Trophoblast cell (in vitro differentiated cells and primary cell): ENCODE measurements around the gene CHTF8.

Experiments
- DNase-seq, 2 donors: peaks; one replicate each; pipeline ENCODE4 v3.0.0-alpha.2; 2016
- H2AFZ ChIP-seq: 2 replicates; pipeline ENCODE4 v1.6.1; 2013; ENCODE audit warnings: low read length, moderate library complexity, mild to moderate bottlenecking; ENCODE audit not compliant: insufficient read depth, poor library complexity
- H2AK5ac ChIP-seq: 2 replicates; pipeline ENCODE4 v1.6.1; 2013; ENCODE audit warnings: mild to moderate bottlenecking, low read length
- H2BK120ac ChIP-seq: 2 replicates; pipeline ENCODE4 v1.6.1; 2013; ENCODE audit warnings: low read length, mild to moderate bottlenecking, moderate library complexity; ENCODE audit not compliant: insufficient read depth, poor library complexity
- H2BK12ac ChIP-seq: 2 replicates; pipeline ENCODE4 v1.6.1; 2013; ENCODE audit warnings: mild to moderate bottlenecking, low read length, moderate library complexity
- H2BK5ac ChIP-seq: 2 replicates; pipeline ENCODE4 v1.6.1; 2013; ENCODE audit warnings: low read length, low read depth, moderate library complexity, mild to moderate bottlenecking; ENCODE audit not compliant: poor library complexity
- H3K14ac ChIP-seq: 2 replicates; pipeline ENCODE4 v1.6.1; 2013; ENCODE audit warnings: mild to moderate bottlenecking, low read length
- H3K18ac ChIP-seq: 2 replicates; pipeline ENCODE4 v1.6.1; 2013; ENCODE audit warnings: mild to moderate bottlenecking, low read length
- H3K23ac ChIP-seq: 2 replicates; pipeline ENCODE4 v1.6.1; 2013; ENCODE audit warnings: low read length
- H3K27ac ChIP-seq: 2 replicates; pipeline ENCODE4 v1.5.1; 2013; ENCODE audit warnings: low read depth, mild to moderate bottlenecking, inconsistent platforms, low read length, moderate library complexity
- H3K27me3 ChIP-seq: 2 replicates; pipeline ENCODE4 v1.6.1; 2013; ENCODE audit warnings: inconsistent platforms, mild to moderate bottlenecking, low read length, moderate library complexity; ENCODE audit not compliant: insufficient read depth
- H3K36me3 ChIP-seq, 2 experiments: 1 replicate in 1 of 2; 2 replicates in 1 of 2; pipeline ENCODE4 v1.6.1; 2013; ENCODE audit warnings: low read length in 2 of 2, mild to moderate bottlenecking in 2 of 2, moderate library complexity in 1 of 2; ENCODE audit not compliant: insufficient read depth in 2 of 2, control insufficient read depth in 1 of 2
- H3K4ac ChIP-seq: 2 replicates; pipeline ENCODE4 v1.6.1; 2013; ENCODE audit warnings: low read depth, mild to moderate bottlenecking, low read length, moderate library complexity
- H3K4me1 ChIP-seq, 2 experiments: 1 replicate in 1 of 2; 2 replicates in 1 of 2; pipeline ENCODE4 v1.6.1; 2013; ENCODE audit warnings: low read length in 2 of 2, mild to moderate bottlenecking in 2 of 2, moderate library complexity in 1 of 2; ENCODE audit not compliant: insufficient read depth in 2 of 2, control insufficient read depth in 1 of 2
- H3K4me2 ChIP-seq: 2 replicates; pipeline ENCODE4 v1.6.1; 2013; ENCODE audit warnings: inconsistent platforms, mild to moderate bottlenecking, low read length, moderate library complexity
- H3K4me3 ChIP-seq: 2 replicates; pipeline ENCODE4 v1.5.1; 2013; ENCODE audit warnings: mild to moderate bottlenecking, low read depth, low read length, inconsistent platforms
- H3K79me1 ChIP-seq: one replicate; pipeline ENCODE4 v1.6.1; 2013; ENCODE audit warnings: low read length
- H3K79me2 ChIP-seq: 2 replicates; pipeline ENCODE4 v1.6.1; 2013; ENCODE audit warnings: low read length, mild to moderate bottlenecking; ENCODE audit not compliant: control insufficient read depth, insufficient read depth, poor library complexity
- H3K9ac ChIP-seq: 2 replicates; pipeline ENCODE4 v1.6.1; 2013; ENCODE audit warnings: mild to moderate bottlenecking, low read length
- H3K9me3 ChIP-seq: 2 replicates; pipeline ENCODE4 v1.6.1; 2013; ENCODE audit warnings: low read depth, mild to moderate bottlenecking, control low read depth, inconsistent platforms, low read length; ENCODE audit not compliant: insufficient read depth
- H4K12ac ChIP-seq: 2 replicates; pipeline ENCODE4 v1.6.1; 2013; ENCODE audit warnings: low read depth, mild to moderate bottlenecking, low read length, moderate library complexity
- H4K8ac ChIP-seq: 2 replicates; pipeline ENCODE4 v1.6.1; 2013; ENCODE audit warnings: low read depth, mild to moderate bottlenecking, low read length, moderate library complexity
- H4K91ac ChIP-seq: one replicate; pipeline ENCODE4 v1.6.1; 2013; ENCODE audit warnings: low read depth, mild to moderate bottlenecking, low read length, moderate library complexity
- WGBS: extraction: QIAGEN DNeasy Blood & Tissue Kit; methylation state at CpG from one replicate; pipeline ENCODE4 v1.1.7; 2013; ENCODE audit warnings: missing lambda C conversion rate; ENCODE audit not compliant: insufficient read length, insufficient coverage; ENCODE audit errors: extremely low coverage; 5-methylcytosine and 5-hydroxymethylcytosine counted together

CHTF8 gene

GRCh38 chr16:69073181-69073702 is 59.1 kb downstream of the CHTF8 start:
- no peak overlapping the region for H3K4me3 ChIP-seq
- no peak overlapping the region for H2BK120ac ChIP-seq
- H2BK12ac ChIP-seq = no peak overlapping the region
- no peak overlapping the region for H3K9ac ChIP-seq
- peak overlapping the region; percentile 64 for H3K18ac ChIP-seq
- H3K27me3 ChIP-seq = no peaks in the 10 kb centered on the region
- no peak overlapping the region for H4K12ac ChIP-seq
- H3K23ac ChIP-seq = no peak overlapping the region
- no peak overlapping the region for H2BK5ac ChIP-seq
- H3K4me1 ChIP-seq = peaks cover 11 to 14% of the 10 kb centered on the region in 2 experiments
- no peak overlapping the region for H2AK5ac ChIP-seq
- no peak overlapping the region for H4K91ac ChIP-seq
- H3K9me3 ChIP-seq = no peaks in the 10 kb centered on the region
- peak; percentile 87 to 90 for DNase-seq
- peak overlapping the region; percentile 25 for H2AFZ ChIP-seq
- no peak overlapping the region for H3K27ac ChIP-seq
- H4K8ac ChIP-seq = peak overlapping the region; percentile 48
- no peaks in the 10 kb centered on the region for H3K36me3 ChIP-seq
- no peak overlapping the region for H3K4ac ChIP-seq
- no peak overlapping the region for H3K4me2 ChIP-seq
- no peak overlapping the region for H3K14ac ChIP-seq
- no CpG with 5 or more reads among the region's 10 CpGs for WGBS
- no peaks in the 10 kb centered on the region for H3K79me2 ChIP-seq
- peaks cover 4% of the 10 kb centered on the region for H3K79me1 ChIP-seq

DNA sequence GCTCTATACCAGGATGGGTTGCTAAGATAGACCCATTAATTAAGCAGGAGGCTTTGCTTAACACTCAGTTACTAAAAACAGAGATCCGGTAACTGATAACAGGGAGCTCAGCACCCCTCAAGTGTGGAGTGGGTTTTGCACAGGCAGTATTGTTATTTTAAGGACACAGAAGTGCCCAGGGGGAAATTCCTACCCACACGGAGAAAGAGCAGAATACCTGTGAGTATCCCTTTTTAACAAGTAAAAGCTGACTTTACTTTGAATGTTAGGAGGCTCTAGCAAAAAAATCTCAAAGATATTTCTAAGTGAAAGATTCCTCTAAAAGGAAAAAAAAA is 59.8 kb downstream of the CHTF8 start:
- H4K8ac ChIP-seq = no peak overlapping the region
- H3K27ac ChIP-seq = no peak overlapping the region
- H2BK12ac ChIP-seq = no peak overlapping the region
- H2BK5ac ChIP-seq = no peak overlapping the region
- no peaks in the 10 kb centered on the region for H3K79me2 ChIP-seq
- H3K36me3 ChIP-seq = no peaks in the 10 kb centered on the region
- no peak overlapping the region for H2AFZ ChIP-seq
- H3K27me3 ChIP-seq = no peaks in the 10 kb centered on the region
- no peak overlapping the region for H2BK120ac ChIP-seq
- no peak overlapping the region for H3K18ac ChIP-seq
- H3K23ac ChIP-seq = no peak overlapping the region
- no CpG with 5 or more reads among the region's 2 CpGs for WGBS
- H3K4me1 ChIP-seq = peaks cover 11 to 14% of the 10 kb centered on the region in 2 experiments
- H3K14ac ChIP-seq = no peak overlapping the region
- no peak overlapping the region for H2AK5ac ChIP-seq
- H3K4me3 ChIP-seq = no peak overlapping the region
- no peak overlapping the region for H4K91ac ChIP-seq
- no peak overlapping the region for H3K4me2 ChIP-seq
- H3K79me1 ChIP-seq = peaks cover 4% of the 10 kb centered on the region
- no peaks in the 10 kb centered on the region for H3K9me3 ChIP-seq
- DNase-seq = no peak
- H4K12ac ChIP-seq = no peak overlapping the region
- H3K4ac ChIP-seq = no peak overlapping the region
- no peak overlapping the region for H3K9ac ChIP-seq

GRCh38 chr16:69071036-69071435 is 61.4 kb downstream of the CHTF8 start:
- Histone ChIP-seq H3K4me2 (no peak overlapping the region), H3K9me3 (no peaks in the 10 kb centered on the region), H3K23ac (no peak overlapping the region), H3K4ac (no peak overlapping the region), H2BK120ac (no peak overlapping the region), H3K4me3 (no peak overlapping the region), H3K18ac (no peak overlapping the region), H3K27ac (no peak overlapping the region), H3K14ac (no peak overlapping the region), H2AFZ (no peak overlapping the region), H2AK5ac (no peak overlapping the region), H2BK12ac (no peak overlapping the region), H3K9ac (no peak overlapping the region), H3K79me1 (peaks cover 4% of the 10 kb centered on the region), H3K36me3 (no peaks in the 10 kb centered on the region), H4K12ac (no peak overlapping the region), H2BK5ac (no peak overlapping the region), H4K91ac (no peak overlapping the region), H3K4me1 (peaks cover 11 to 14% of the 10 kb centered on the region in 2 experiments), H3K27me3 (no peaks in the 10 kb centered on the region), H3K79me2 (no peaks in the 10 kb centered on the region), H4K8ac (no peak overlapping the region)
- WGBS = no CpG with 5 or more reads among the region's 3 CpGs
- peak; percentile 73 to 94 for DNase-seq

DNA sequence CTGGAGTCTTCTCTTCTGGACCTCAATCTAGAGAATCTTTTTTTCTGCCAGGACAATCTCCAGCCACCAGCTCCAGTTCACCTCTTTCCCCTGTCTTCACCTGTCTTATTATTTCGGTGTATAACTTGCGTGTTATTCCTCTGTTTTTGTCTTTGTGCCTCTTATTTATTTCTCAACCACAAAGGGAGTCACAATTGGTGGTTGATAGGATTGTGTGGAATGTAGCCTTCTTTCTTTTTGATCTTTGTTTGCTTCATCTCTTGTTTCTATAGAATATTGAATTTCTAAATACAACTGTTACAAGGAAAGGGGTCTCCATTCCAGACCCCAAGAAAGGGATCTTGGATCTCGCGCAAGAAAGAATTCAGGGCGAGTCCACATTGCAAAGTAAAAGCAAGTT is 62.9 kb downstream of the CHTF8 start:
- Histone ChIP-seq H2BK120ac (no peak overlapping the region), H2AFZ (no peak overlapping the region), H2BK5ac (no peak overlapping the region), H3K18ac (no peak overlapping the region), H3K23ac (no peak overlapping the region), H4K91ac (no peak overlapping the region), H4K8ac (no peak overlapping the region), H3K4me1 (peaks cover 11 to 14% of the 10 kb centered on the region in 2 experiments), H2BK12ac (no peak overlapping the region), H3K9ac (no peak overlapping the region), H4K12ac (no peak overlapping the region), H3K9me3 (no peaks in the 10 kb centered on the region), H2AK5ac (no peak overlapping the region), H3K14ac (no peak overlapping the region), H3K4me2 (no peak overlapping the region), H3K27me3 (no peaks in the 10 kb centered on the region), H3K27ac (no peak overlapping the region), H3K79me2 (no peaks in the 10 kb centered on the region), H3K4me3 (no peak overlapping the region), H3K4ac (no peak overlapping the region), H3K79me1 (peaks cover 4% of the 10 kb centered on the region), H3K36me3 (no peaks in the 10 kb centered on the region)
- DNase-seq = peak in 1 of 2 donors; percentile 50
- no CpG with 5 or more reads among the region's 5 CpGs for WGBS
